Astrocyte (in vitro differentiated cells and primary cell): ENCODE data around the gene PTPN20.

ENCODE experiments used
- CTCF ChIP-seq: IDR thresholded peaks from 2 replicates; pipeline ENCODE4 v1.5.1; 2011; ENCODE audit warnings: low read depth, mild to moderate bottlenecking, inconsistent platforms, low read length, moderate library complexity; ENCODE audit not compliant: insufficient read depth
- EZH2 ChIP-seq: IDR thresholded peaks from 2 replicates; pipeline ENCODE4 v1.6.1; 2012; ENCODE audit warnings: mild to moderate bottlenecking, low read length, inconsistent platforms; ENCODE audit not compliant: insufficient read depth

- TF ChIP-seq CTCF (no peak), EZH2 (no peak)
Measured at GRCh38 chr10:47016564-47016963, 105.3 kb downstream of the PTPN20 start.
